Measurements from ENCODE around the gene PPP1R12A.

DNA sequence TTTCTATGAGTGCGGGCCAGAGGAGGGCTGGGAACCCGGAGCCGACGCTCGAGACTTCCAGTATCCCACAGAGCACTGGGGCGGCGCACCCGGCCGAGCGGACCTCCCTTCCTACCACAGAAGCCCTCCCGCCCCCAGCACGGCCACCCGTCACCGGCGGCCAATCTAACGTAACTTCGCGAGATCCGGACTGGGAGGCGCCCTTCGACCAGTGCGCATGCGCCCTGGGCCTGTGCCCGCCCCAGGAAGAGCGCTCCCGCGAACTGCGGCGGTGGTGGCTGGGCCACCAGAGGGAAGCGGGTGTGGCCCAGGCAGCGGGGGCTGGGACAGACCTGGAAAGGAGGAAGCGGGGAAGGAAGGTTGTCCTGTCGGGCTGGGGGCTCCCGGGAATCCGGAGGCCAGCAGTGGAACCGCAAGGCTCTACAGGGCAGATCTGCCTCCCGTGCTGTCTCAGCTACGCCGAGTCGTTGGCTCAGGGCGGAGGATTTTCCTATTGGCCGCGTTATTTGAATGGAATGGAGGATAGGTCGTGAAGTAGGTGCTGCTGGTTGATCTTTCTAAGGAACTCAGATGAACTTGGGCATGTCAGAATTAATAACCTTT lies at the start of gene PPP1R12A:
- TF ChIP-seq FOXA1 (IDR thresholded peaks at IDR 0.05): no peak
- no peak for TF ChIP-seq SP1 (IDR thresholded peaks at IDR 0.05)
- peak; percentile 40; the same call in 1 of the 2 replicates for TF ChIP-seq FOXM1 (IDR thresholded peaks at IDR 0.05; ENCODE audit: borderline replicate concordance)
- TF ChIP-seq CTBP1 (IDR thresholded peaks at IDR 0.05; ENCODE audit: borderline replicate concordance): no peak
- no peak for TF ChIP-seq FOXK2 (IDR thresholded peaks at IDR 0.05)
- no peak for TF ChIP-seq BHLHE40 (IDR thresholded peaks at IDR 0.05; ENCODE audit: borderline replicate concordance)
- no peak for TF ChIP-seq ARNT (IDR thresholded peaks at IDR 0.05)
- no peak for TF ChIP-seq NFRKB (IDR thresholded peaks at IDR 0.05)

Measured in HEK293T (cell line).